ENCODE data around the gene MAD2L2. TPM values are rescaled to one million over a fixed set of nuclear protein-coding genes. Genes with fewer than 3 reads are reported as not detected.

The MAD2L2 gene
- total and polyA plus RNA-seq, 8 donors = 25.7 to 56.1 (median 45.6) TPM

- Histone ChIP-seq H3K4me3 (no peak overlapping the region), H3K27me3 (peaks cover 0 to 17% of the 10 kb centered on the region in 2 donors), H3K4me1 (no peaks in the 10 kb centered on the region), H3K27ac (no peak overlapping the region), H3K9me3 (no peaks in the 10 kb centered on the region), H3K36me3 (no peaks in the 10 kb centered on the region)
- TF ChIP-seq CTCF (IDR thresholded peaks at IDR 0.05) = no peak
- ATAC-seq = peak; percentile 26
- intact Hi-C loops (cut with DNase I) = no loop called here
- DNase-seq = no peak
Measured at GRCh38 chr1:11713095-11713494, 32.1 kb upstream of the MAD2L2 start.

- no peak for TF ChIP-seq CTCF (IDR thresholded peaks at IDR 0.05)
- no peaks in the 10 kb centered on the region for H3K36me3 ChIP-seq
- ATAC-seq = no peak
- no peak overlapping the region for H3K4me3 ChIP-seq
- no peak for DNase-seq
- no peak overlapping the region for H3K27ac ChIP-seq
- intact Hi-C loops (cut with DNase I) = no loop called here
- H3K4me1 ChIP-seq = no peaks in the 10 kb centered on the region
- H3K9me3 ChIP-seq = no peaks in the 10 kb centered on the region
- peaks cover 0 to 17% of the 10 kb centered on the region in 2 donors for H3K27me3 ChIP-seq
Measured at GRCh38 chr1:11712285-11712684, 31.3 kb upstream of the MAD2L2 start.

GRCh38 chr1:11711490-11711889, 30.5 kb upstream of the MAD2L2 start:
- Histone ChIP-seq H3K27ac (no peak overlapping the region), H3K4me1 (no peaks in the 10 kb centered on the region), H3K27me3 (peaks cover 0 to 17% of the 10 kb centered on the region in 2 donors), H3K36me3 (no peaks in the 10 kb centered on the region), H3K4me3 (no peak overlapping the region), H3K9me3 (no peaks in the 10 kb centered on the region)
- intact Hi-C loops (cut with DNase I) = no loop called here
- TF ChIP-seq CTCF (IDR thresholded peaks at IDR 0.05) = no peak
- DNase-seq = no peak
- no peak for ATAC-seq

- no peaks in the 10 kb centered on the region for H3K4me1 ChIP-seq
- H3K27ac ChIP-seq = no peak overlapping the region
- H3K36me3 ChIP-seq = no peaks in the 10 kb centered on the region
- ATAC-seq (no peak), DNase-seq (no peak)
- intact Hi-C loops (cut with DNase I) = no loop called here
- H3K27me3 ChIP-seq = peaks cover 0 to 35% of the 10 kb centered on the region in 2 donors
- H3K9me3 ChIP-seq = no peaks in the 10 kb centered on the region
- no peak overlapping the region for H3K4me3 ChIP-seq
- TF ChIP-seq CTCF (IDR thresholded peaks at IDR 0.05) = no peak
Measured at GRCh38 chr1:11708554-11709350, 27.8 kb upstream of the MAD2L2 start.

GRCh38 chr1:11707621-11708276, 26.8 kb upstream of the MAD2L2 start:
- Histone ChIP-seq H3K4me3 (no peak overlapping the region), H3K4me1 (no peaks in the 10 kb centered on the region), H3K9me3 (no peaks in the 10 kb centered on the region), H3K36me3 (no peaks in the 10 kb centered on the region), H3K27me3 (peaks cover 0 to 45% of the 10 kb centered on the region in 2 donors), H3K27ac (no peak overlapping the region)
- DNase-seq (peak in 2 of 4 donors; percentile 58 to 67), ATAC-seq (peak; percentile 72)
- intact Hi-C loops (cut with DNase I) = no loop called here
- no peak for TF ChIP-seq CTCF (IDR thresholded peaks at IDR 0.05)

Measured in left lung (tissue), 10 donors.